ENCODE measurements around the gene KCNJ18. TPM values are rescaled to one million over a fixed set of nuclear protein-coding genes. Genes with fewer than 3 reads are reported as not detected.
"Not testable (repeated sequence)": the region's sequence is repeated elsewhere in the genome, so short reads cannot be mapped to it uniquely, and the experiment has no call there.

KCNJ18 gene
- total RNA-seq, 1 experiment from 2014 or later, result not detected

GRCh38 chr17:21710486-21710885, 18.2 kb downstream of the KCNJ18 start:
- in situ Hi-C loops (cut with HindIII; ENCODE audit: low pct_unique_long_range_greater_than_20kb, low sequenced_read_pairs); DNase-seq (ENCODE audit: low read depth): not testable (repeated sequence)

- in situ Hi-C loops (cut with HindIII; ENCODE audit: low pct_unique_long_range_greater_than_20kb, low sequenced_read_pairs), result no loop called here
- no peak for DNase-seq (ENCODE audit: low read depth)
Measured at GRCh38 chr17:21711182-21711581, 18.9 kb downstream of the KCNJ18 start.

GRCh38 chr17:21713020-21713419, 20.7 kb downstream of the KCNJ18 start:
- in situ Hi-C loops (cut with HindIII; ENCODE audit: low pct_unique_long_range_greater_than_20kb, low sequenced_read_pairs); DNase-seq (ENCODE audit: low read depth): not testable (repeated sequence)

GRCh38 chr17:21713631-21714030, 21.3 kb downstream of the KCNJ18 start:
- in situ Hi-C loops (cut with HindIII; ENCODE audit: low pct_unique_long_range_greater_than_20kb, low sequenced_read_pairs); DNase-seq (ENCODE audit: low read depth): not testable (repeated sequence)

DNA sequence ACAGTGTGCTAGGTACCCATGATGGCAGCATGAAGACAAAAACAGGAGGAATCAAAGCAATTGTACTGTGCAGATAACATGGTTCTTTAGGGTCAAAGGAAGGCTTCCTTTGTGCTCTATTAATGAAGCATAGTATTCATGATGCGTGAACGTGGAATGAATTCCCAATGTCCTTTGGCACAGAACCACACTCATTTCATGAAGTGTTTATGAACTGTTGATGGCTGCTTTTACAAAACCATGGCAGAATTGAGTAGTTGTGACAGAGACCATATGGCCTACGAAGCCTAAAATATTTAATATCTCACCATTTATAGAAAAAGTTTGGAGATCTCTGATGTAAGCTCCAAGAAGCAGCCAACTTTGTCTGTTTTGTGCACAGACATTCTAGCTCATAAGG, 22.4 kb downstream of the KCNJ18 start:
- in situ Hi-C loops (cut with HindIII; ENCODE audit: low pct_unique_long_range_greater_than_20kb, low sequenced_read_pairs); DNase-seq (ENCODE audit: low read depth): not testable (repeated sequence)

DNA sequence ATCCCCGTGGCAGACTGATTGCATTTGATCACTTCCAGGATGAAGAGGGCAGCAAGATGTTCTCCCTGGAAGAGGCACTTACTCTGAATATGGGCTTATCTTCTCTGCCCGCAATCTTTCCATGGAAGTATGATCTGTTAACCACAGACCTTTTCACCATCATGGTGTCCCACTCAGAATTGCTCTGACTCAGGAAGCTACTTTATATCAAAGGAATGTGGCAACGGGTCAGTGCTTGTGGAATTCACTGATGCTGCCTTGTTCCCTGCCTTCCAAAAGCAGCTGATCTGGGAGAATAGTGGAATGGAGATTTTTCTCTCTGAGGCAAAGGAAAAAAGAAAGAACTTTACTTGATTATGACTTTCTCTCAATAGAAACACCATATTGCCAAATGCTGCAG, 23.6 kb downstream of the KCNJ18 start:
- in situ Hi-C loops (cut with HindIII; ENCODE audit: low pct_unique_long_range_greater_than_20kb, low sequenced_read_pairs); DNase-seq (ENCODE audit: low read depth): not testable (repeated sequence)

DNA sequence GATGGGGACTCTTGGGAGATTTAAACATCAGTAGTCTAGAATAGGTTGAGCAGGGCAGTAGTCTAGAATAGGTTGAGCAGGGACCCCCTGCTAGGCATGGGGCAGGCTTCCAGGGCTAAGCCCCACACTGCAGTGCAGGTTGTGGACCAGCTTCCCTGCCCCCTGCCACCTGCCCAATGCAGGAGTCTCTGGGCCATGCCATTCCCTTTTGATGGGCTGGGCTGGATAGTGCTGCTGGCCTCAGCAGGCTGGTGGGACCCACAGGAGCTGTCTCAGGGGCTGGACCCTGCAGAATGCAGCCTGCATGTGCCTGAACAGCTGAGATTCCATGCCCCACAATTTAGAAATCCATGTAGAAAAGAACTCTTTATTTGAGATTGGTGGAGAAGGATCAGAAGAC, 26.6 kb downstream of the KCNJ18 start:
- DNase-seq (ENCODE audit: low read depth); in situ Hi-C loops (cut with HindIII; ENCODE audit: low pct_unique_long_range_greater_than_20kb, low sequenced_read_pairs): not testable (repeated sequence)

GRCh38 chr17:21719511-21720226, 27.3 kb downstream of the KCNJ18 start:
- DNase-seq (ENCODE audit: low read depth); in situ Hi-C loops (cut with HindIII; ENCODE audit: low pct_unique_long_range_greater_than_20kb, low sequenced_read_pairs): not testable (repeated sequence)

DNA sequence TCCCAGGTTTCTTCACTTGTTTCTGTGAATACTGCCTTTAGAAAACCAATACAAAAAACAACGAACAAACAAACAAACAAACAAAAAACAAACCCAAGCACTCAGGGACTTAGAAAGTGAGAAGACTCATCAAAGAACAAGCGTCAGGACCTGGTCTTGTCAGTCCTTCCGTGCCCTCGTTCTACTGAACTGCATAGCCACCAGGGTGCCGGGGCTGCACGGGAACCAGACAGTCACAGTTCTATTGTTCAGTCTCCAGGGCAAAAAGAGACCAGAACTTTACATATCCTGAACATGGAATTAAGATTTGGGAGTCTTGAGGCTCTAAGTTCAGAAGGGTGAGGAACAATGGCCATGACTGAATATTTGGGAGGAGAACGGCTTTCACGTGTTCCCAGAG, 28.2 kb downstream of the KCNJ18 start:
- in situ Hi-C loops (cut with HindIII; ENCODE audit: low pct_unique_long_range_greater_than_20kb, low sequenced_read_pairs); DNase-seq (ENCODE audit: low read depth): not testable (repeated sequence)

GRCh38 chr17:21722268-21722667, 29.9 kb downstream of the KCNJ18 start:
- DNase-seq (ENCODE audit: low read depth); in situ Hi-C loops (cut with HindIII; ENCODE audit: low pct_unique_long_range_greater_than_20kb, low sequenced_read_pairs): not testable (repeated sequence)

DNA sequence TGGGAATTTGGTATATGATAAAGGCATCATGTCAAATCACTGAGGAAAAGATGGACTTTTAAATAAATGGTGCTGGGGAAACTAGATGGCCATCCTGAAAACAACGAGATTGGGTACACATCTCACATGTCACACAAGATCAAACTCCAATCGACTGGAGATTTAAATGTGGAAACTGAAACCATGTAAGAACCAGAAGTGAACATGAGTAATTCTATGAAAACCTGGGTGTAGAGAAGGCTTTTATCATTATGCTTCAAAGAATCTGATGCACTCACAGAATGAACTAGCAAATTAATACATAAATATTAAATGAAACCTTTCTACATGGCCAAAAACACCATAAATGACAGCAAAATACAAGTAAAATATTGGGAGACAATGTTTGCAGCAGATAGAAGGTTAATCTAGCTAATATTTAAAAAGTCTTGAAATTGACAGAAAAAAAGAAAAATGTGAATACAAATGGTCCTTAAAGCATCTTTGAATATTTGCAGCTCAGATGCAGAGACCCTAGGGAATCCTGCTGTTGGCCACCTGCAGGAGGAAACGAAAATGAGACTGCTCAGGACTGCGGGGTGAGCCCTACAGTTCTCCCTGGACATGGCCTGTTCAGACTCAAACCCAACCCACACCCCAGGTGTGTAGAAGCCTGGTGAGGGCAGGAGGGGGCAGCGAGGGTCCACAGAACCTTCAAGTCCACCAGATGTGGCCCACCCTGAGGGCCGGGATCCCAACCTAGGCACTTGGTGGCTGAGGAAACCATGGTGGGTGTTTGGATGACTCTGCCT, 32.1 kb downstream of the KCNJ18 start:
- in situ Hi-C loops (cut with HindIII; ENCODE audit: low pct_unique_long_range_greater_than_20kb, low sequenced_read_pairs); DNase-seq (ENCODE audit: low read depth): not testable (repeated sequence)

GRCh38 chr17:21731076-21731475, 38.8 kb downstream of the KCNJ18 start:
- DNase-seq (ENCODE audit: low read depth); in situ Hi-C loops (cut with HindIII; ENCODE audit: low pct_unique_long_range_greater_than_20kb, low sequenced_read_pairs): not testable (repeated sequence)

- in situ Hi-C loops (cut with HindIII; ENCODE audit: low pct_unique_long_range_greater_than_20kb, low sequenced_read_pairs); DNase-seq (ENCODE audit: low read depth): not testable (repeated sequence)
Measured at GRCh38 chr17:21733931-21734330, 41.6 kb downstream of the KCNJ18 start.

DNA sequence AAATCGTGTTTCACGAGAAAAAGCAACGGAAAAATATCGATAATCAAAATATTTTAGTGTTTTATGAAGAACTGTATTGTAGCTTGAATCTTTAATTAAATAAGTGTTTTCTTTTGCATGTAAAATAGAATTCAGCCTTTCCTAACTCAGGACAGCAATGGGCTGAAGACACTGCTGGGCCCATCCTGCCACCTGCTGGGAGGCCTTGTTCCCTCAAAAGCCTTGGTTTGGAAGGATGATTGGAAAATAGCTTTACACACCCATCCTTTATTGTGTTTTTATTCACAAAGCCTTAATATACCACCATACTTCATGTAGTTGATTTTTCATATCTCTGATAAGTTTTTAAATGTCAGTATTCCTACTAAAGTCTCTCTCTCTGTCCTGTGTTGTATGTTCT, 43.5 kb downstream of the KCNJ18 start:
- in situ Hi-C loops (cut with HindIII; ENCODE audit: low pct_unique_long_range_greater_than_20kb, low sequenced_read_pairs), result not testable (repeated sequence)

GRCh38 chr17:21737015-21737580, 44.8 kb downstream of the KCNJ18 start:
- in situ Hi-C loops (cut with HindIII; ENCODE audit: low pct_unique_long_range_greater_than_20kb, low sequenced_read_pairs); DNase-seq (ENCODE audit: low read depth): not testable (repeated sequence)

More for the DNA sequence above, 43.5 kb downstream of the KCNJ18 start:
- DNase-seq (ENCODE audit: low read depth), result not testable (repeated sequence)

GRCh38 chr17:21738241-21738640, 45.9 kb downstream of the KCNJ18 start:
- in situ Hi-C loops (cut with HindIII; ENCODE audit: low pct_unique_long_range_greater_than_20kb, low sequenced_read_pairs); DNase-seq (ENCODE audit: low read depth): not testable (repeated sequence)

DNA sequence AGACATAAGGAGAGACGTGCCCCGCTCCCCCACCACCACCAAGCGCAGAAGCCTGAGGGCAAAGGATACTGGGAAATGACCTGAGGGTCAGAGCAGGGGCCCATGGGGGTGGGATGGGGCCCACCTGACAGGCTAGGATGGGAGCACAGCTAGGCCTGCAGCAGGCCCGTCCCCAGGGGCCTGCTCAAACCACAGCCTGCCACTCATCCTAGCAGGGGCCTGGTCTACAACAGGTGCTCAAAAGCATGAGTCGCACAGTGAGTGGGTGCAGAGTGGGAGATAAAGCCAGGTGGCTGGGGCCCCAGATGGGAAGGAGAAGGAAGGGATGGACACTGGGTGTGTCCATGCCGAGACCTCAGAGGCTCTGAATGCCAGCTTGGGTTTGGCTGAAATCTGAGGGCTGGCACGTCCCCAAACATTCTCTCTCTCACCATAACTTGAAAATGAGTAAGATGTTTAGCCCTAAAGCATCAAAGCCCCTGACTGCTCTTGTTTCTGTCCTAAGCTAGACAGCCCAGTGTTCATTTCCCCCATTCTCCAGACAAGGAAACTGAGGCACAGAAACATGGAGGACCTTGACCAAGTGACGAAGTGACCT, 46.7 kb downstream of the KCNJ18 start:
- DNase-seq (ENCODE audit: low read depth); in situ Hi-C loops (cut with HindIII; ENCODE audit: low pct_unique_long_range_greater_than_20kb, low sequenced_read_pairs): not testable (repeated sequence)

- DNase-seq (ENCODE audit: low read depth); in situ Hi-C loops (cut with HindIII; ENCODE audit: low pct_unique_long_range_greater_than_20kb, low sequenced_read_pairs): not testable (repeated sequence)
Measured at GRCh38 chr17:21739485-21739884, 47.2 kb downstream of the KCNJ18 start.

All from Caki2 (cell line).